Measurements from ENCODE around the gene TRIM63. TPM values are rescaled to one million over a fixed set of nuclear protein-coding genes. Genes with fewer than 3 reads are reported as not detected.

Gene TRIM63
- total RNA-seq, 1 experiment from 2014 or later: 0.10 TPM

- DNase-seq (ENCODE audit: low spot score): no peak
These were observed 32.8 kb downstream of the TRIM63 start for GRCh38 chr1:26034504-26035202.

GRCh38 chr1:26032656-26033357, 34.6 kb downstream of the TRIM63 start:
- no peak for DNase-seq (ENCODE audit: low spot score)

- no peak for DNase-seq (ENCODE audit: low spot score)
These were observed 35.7 kb downstream of the TRIM63 start for GRCh38 chr1:26031611-26032220.

- no peak for DNase-seq (ENCODE audit: low spot score)
These were observed 36.2 kb downstream of the TRIM63 start for GRCh38 chr1:26031196-26031595.

GRCh38 chr1:26029864-26030481, 37.5 kb downstream of the TRIM63 start:
- no peak for DNase-seq (ENCODE audit: low spot score)

GRCh38 chr1:26029054-26029863, 38.2 kb downstream of the TRIM63 start:
- DNase-seq (ENCODE audit: low spot score): no peak

- no peak for DNase-seq (ENCODE audit: low spot score)
These were observed 38.9 kb downstream of the TRIM63 start for GRCh38 chr1:26028490-26028980.

- no peak for DNase-seq (ENCODE audit: low spot score)
These were observed 39.5 kb downstream of the TRIM63 start for GRCh38 chr1:26027716-26028489.

GRCh38 chr1:26025517-26025916, 41.9 kb downstream of the TRIM63 start:
- DNase-seq (ENCODE audit: low spot score): no peak

- no peak for DNase-seq (ENCODE audit: low spot score)
These were observed 42.4 kb downstream of the TRIM63 start for GRCh38 chr1:26025060-26025459.

GRCh38 chr1:26023826-26024225, 43.6 kb downstream of the TRIM63 start:
- DNase-seq (ENCODE audit: low spot score): no peak

GRCh38 chr1:26023009-26023408, 44.4 kb downstream of the TRIM63 start:
- no peak for DNase-seq (ENCODE audit: low spot score)

- DNase-seq (ENCODE audit: low spot score): no peak
These were observed 45.0 kb downstream of the TRIM63 start for GRCh38 chr1:26022404-26022779.

- no peak for DNase-seq (ENCODE audit: low spot score)
These were observed 45.6 kb downstream of the TRIM63 start, which contains the start of gene EXTL1 for GRCh38 chr1:26021647-26022403. EXTL1 (plus strand) TSS chr1:26021775; CDS start chr1:26022647, 872 bp downstream.

- DNase-seq (ENCODE audit: low spot score): no peak
These were observed 46.3 kb downstream of the TRIM63 start for GRCh38 chr1:26020941-26021646.

- no peak for DNase-seq (ENCODE audit: low spot score)
These were observed 47.1 kb downstream of the TRIM63 start for GRCh38 chr1:26020330-26020768.

- DNase-seq (ENCODE audit: low spot score): no peak
These were observed 47.7 kb downstream of the TRIM63 start for GRCh38 chr1:26019641-26020315.

- DNase-seq (ENCODE audit: low spot score): no peak
These were observed 49.8 kb downstream of the TRIM63 start for GRCh38 chr1:26017606-26018005.
